Jurkat, Clone E6-1 (cell line): ENCODE measurements around the gene CCNL2.
"Not testable (repeated sequence)": the region's sequence is repeated elsewhere in the genome, so short reads cannot be mapped to it uniquely, and the experiment has no call there.

Source experiments
- DNase-seq: peaks from one replicate; pipeline ENCODE4 v3.0.0-alpha.2; 2011; ENCODE audit warnings: low read depth, low spot score
- H3K4me3 ChIP-seq: 2 replicates; pipeline ENCODE4 v1.5.1; 2011; ENCODE audit warnings: mild to moderate bottlenecking, low read length, control low read depth, moderate library complexity

The CCNL2 gene

GRCh38 chr1:1381294-1381693 lies 17.8 kb downstream of the CCNL2 start:
- no peak for DNase-seq
- H3K4me3 ChIP-seq = no peak overlapping the region

DNA sequence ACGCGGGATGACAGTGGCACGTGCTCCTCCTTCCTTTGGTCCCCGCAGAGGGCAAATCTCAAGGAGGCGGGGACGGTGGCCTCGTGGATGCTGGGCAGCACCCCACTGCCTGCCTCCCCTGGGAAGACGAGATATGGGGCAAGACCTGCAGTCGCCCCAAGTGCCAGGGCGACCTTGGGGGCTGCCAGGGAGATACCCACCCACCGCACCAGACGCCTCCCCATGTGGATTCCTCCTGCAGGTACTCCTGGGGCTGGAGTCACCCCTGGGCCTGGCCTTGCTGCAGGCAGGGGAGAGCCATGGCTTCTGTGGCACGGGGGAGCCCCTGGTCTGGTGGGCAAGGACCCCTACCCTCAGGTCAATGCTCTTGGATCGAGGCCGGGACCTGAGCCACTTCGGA lies 18.3 kb downstream of the CCNL2 start:
- no peak for DNase-seq

DNA sequence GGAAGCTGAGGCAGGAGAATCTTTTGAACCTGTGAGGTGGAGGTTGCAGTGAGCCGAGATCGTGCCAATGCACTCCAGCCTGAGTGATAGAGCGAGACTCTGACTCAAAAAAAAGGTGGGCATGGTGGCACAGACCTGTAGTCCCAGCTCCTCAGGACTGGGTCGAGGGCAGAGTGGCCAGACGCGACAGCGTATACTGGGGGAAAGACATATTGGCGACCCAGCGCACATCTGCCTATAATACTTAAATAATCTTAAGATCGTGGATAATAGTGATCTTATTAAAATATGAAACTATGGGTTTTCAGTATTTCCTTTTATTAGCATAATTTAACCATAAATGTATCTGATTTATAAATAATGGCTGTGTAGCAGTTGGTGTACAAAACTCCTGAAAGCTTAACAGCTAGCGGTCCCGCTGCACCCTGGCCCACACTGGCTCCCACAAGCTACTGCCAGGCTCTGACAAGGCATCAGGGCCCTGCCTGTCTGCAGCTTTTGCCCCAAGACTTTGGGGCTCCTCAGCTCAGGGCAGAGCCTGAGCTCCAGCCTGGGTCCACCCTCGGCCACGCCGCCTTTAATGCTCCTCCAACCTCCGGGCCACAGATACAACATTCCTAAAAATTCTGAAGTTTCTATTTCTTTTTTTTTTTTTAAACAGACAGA lies 21.5 kb downstream of the CCNL2 start:
- no peak overlapping the region for H3K4me3 ChIP-seq
- no peak for DNase-seq

More for the DNA sequence above, 18.3 kb downstream of the CCNL2 start:
- H3K4me3 ChIP-seq = no peak overlapping the region

- no peak for DNase-seq
- H3K4me3 ChIP-seq = peak overlapping the region; percentile 80
Observed at GRCh38 chr1:1376551-1377226, 22.4 kb downstream of the CCNL2 start.

GRCh38 chr1:1374929-1375662 lies 24.0 kb downstream of the CCNL2 start, which contains the start of gene AURKAIP1:
AURKAIP1 (minus strand) TSS chr1:1375207; CDS start chr1:1374756, 451 bp downstream.
- peak; percentile 99 for DNase-seq
- peak within 1 kb of the TSS; percentile 80 for H3K4me3 ChIP-seq

DNA sequence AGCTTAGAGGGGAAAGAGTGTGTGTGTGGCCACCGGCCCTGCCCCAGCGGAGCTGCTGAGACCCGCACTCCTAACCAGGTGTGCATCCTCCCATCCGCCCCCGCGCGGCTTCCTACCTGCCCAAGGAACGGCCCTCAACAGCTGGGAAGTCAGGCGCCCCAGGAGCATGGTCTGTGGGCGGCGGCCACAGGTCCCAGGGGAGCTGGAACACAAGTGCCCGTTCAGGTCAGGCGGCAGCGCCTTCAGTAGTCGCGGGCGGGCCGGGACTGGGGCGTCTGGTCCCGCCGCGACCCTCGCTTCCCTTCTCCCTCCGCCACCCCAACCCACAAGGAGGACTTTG lies 24.6 kb downstream of the CCNL2 start:
- no peak for DNase-seq

DNA sequence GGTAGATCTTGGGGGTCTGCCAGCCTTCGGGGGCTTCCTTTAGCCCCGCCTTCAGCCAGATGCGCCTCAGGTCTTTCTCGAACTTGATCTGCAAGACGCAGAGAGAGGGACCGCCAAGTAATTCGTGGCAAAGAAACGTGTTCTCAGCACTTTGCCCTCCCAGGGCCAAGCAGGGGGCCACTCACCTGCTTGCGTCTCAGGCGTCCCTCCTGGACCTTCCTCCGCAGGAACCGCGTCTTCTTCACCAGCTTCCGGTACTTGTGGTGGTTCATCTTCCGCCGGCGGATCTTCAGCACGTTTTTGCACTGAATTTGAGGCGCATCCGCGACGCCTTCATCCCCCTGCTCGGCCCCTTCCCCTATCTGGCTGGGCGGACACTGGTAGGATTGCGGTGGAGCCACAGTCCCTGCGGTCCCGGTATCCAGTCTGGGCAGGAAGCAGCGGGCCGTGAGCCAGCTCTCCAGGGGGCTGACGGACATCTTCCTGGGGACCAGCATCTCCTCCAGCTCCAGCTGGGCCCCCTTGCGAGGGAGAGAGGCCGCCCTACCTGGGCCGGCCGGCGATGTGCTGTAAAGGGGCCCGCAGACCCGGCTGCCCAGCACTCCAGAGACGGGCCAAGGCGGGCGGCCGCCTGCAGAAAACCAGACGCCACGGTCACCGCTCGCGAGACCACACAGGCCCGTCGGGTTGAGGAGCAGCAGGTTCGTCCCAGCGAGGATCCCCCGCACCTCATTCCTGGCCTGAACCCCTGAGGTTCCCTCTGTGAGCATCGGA lies 25.1 kb downstream of the CCNL2 start:
- no peak for DNase-seq
- peak overlapping the region; percentile 80 for H3K4me3 ChIP-seq

More for the DNA sequence above, 24.6 kb downstream of the CCNL2 start:
- H3K4me3 ChIP-seq = peak overlapping the region; percentile 80

- H3K4me3 ChIP-seq = no peak overlapping the region
- DNase-seq = no peak
Observed at GRCh38 chr1:1373051-1373814, 25.9 kb downstream of the CCNL2 start.

DNA sequence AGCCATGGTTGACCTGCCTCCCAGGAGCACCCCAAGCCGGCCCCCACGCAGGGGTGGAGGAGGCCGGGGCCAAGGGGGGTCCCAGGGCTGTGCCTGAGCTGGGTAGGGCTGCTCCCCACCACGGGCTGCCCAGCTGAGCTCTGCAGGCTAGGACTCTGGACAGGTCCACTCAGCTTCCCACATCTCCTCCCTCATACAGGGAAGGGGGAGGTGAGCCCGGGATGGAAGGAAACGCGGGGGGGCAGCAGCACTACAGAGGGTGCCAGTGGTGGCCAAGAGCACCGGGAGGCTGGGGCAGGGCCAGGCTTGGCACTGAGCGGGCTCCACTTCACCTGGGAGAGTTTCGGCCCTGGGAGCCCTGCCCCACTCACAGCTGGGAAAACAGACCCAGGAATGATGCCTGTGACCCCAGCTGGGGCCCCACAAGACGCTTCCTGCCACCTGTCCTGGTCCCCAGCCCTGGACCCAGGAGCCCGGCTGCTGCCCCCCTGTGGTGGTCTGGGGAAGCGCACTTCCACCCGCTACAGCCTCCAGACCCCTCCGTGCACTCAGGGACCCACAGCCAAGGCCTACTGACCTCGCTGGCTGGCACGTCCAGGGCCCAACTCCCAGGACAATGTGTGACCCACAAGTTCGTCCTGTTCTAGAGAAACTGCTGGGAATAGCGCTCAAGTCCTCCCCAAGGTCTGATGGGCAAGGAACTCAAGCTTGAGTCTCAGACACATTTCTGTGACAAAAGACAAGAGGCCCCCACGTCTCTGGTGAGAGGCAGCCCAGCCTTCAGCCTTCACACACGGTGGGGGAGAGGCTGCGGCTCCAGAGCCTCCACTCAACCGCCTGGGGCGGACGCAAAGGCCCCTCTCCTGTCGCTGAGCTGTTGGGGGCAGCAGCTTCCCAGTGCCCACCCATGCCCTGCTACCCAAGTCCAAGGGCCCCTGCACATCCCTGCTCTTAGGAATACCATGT lies 27.1 kb downstream of the CCNL2 start:
- no peak overlapping the region for H3K4me3 ChIP-seq
- DNase-seq = peak; percentile 42

DNA sequence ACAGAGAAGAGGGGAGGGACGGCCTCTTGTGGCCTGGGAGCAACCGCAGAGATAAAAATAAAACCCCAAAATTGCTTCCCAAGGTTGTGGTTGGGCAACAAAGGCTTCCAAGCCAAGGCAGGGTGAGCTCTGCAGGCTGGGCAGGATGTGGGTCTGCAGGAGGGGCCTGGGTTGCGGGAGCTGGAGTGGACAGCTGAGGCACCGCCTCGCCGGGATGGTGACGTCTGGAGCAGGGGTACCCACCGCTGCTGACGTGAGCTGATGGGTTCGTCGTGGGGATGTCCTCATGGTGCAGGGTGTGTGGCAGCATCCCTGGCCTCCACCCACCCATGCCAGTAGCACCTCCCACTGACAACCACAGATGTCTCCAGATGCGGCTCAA lies 27.8 kb downstream of the CCNL2 start:
- DNase-seq = peak; percentile 84
- no peak overlapping the region for H3K4me3 ChIP-seq

GRCh38 chr1:1370771-1371300 lies 28.3 kb downstream of the CCNL2 start:
- H3K4me3 ChIP-seq = no peak overlapping the region
- no peak for DNase-seq

GRCh38 chr1:1370094-1370493 lies 29.0 kb downstream of the CCNL2 start:
- not testable (repeated sequence) for DNase-seq, H3K4me3 ChIP-seq

DNA sequence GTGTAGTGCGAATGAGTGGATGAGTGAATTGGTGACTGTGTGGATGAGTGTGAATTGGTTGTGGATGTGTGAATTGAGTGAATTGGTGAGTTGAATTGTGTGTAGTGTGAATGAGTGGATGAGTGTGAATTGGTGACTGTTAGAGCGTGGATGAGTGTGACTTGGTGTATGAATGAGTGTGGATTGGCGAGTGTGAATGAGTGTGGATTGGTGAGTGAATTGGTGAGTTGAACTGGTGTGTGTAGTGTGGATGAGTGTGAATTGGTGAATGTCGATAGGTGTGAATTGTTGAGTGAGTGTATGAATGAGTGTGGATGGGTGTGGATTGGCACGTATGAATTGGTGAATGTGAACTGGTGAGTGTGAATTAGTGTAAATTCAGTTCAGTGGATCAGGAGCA lies 31.8 kb downstream of the CCNL2 start:
- DNase-seq = no peak
- no peak overlapping the region for H3K4me3 ChIP-seq

GRCh38 chr1:1366699-1367066 lies 32.5 kb downstream of the CCNL2 start:
- DNase-seq = no peak
- no peak overlapping the region for H3K4me3 ChIP-seq

GRCh38 chr1:1365875-1366698 lies 33.0 kb downstream of the CCNL2 start:
- no peak for DNase-seq
- no peak overlapping the region for H3K4me3 ChIP-seq

- no peak for DNase-seq
- H3K4me3 ChIP-seq = no peak overlapping the region
Observed at GRCh38 chr1:1364266-1364665, 34.9 kb downstream of the CCNL2 start.

GRCh38 chr1:1361982-1362423 lies 37.1 kb downstream of the CCNL2 start:
- DNase-seq = no peak
- no peak overlapping the region for H3K4me3 ChIP-seq
